ENCODE results near the gene MTERF4. TPM values are rescaled to one million over a fixed set of nuclear protein-coding genes. Genes with fewer than 3 reads are reported as not detected.

The MTERF4 gene
- total RNA-seq, 1 donor from 2014 or later, result 9.7 TPM

- no peak for TF ChIP-seq CTCF (conservative IDR thresholded peaks at IDR 0.05; ENCODE audit: low read depth, low read length)
- no peak for DNase-seq (ENCODE audit: low read depth)
- H3K4me3 ChIP-seq (ENCODE audit: low read depth, low read length), result no peak overlapping the region
Observed at GRCh38 chr2:241048149-241048948, 53.7 kb downstream of the MTERF4 start.

GRCh38 chr2:241047253-241048010 lies 54.7 kb downstream of the MTERF4 start:
- no peak for DNase-seq (ENCODE audit: low read depth)
- TF ChIP-seq CTCF (conservative IDR thresholded peaks at IDR 0.05; ENCODE audit: low read depth, low read length), result no peak
- no peak overlapping the region for H3K4me3 ChIP-seq (ENCODE audit: low read depth, low read length)

Other genes starting within 250 kb of the MTERF4 start
- not detected in 2 replicates for gene AGXT, start 233.5 kb downstream of the MTERF4 start, total RNA-seq
- gene MAB21L4, start 206.1 kb downstream of the MTERF4 start, total RNA-seq, result 0.43 and 0.81 TPM in 2 replicates
- not detected in 2 replicates for gene CROCC2, start 196.0 kb downstream of the MTERF4 start, total RNA-seq
- gene SNED1, start 103.7 kb downstream of the MTERF4 start, total RNA-seq, result 0.22 and 0.29 TPM in 2 replicates
- gene PASK, start 47.2 kb upstream of the MTERF4 start, total RNA-seq, result 10.0 and 15.5 TPM in 2 replicates
- 57.7 and 75.6 TPM in 2 replicates for gene PPP1R7, start 48.2 kb upstream of the MTERF4 start, total RNA-seq
- 1.2 and 2.8 TPM in 2 replicates for gene ANO7, start 86.4 kb upstream of the MTERF4 start, total RNA-seq
- 326 and 374 TPM in 2 replicates for gene HDLBP, start 213.4 kb upstream of the MTERF4 start, total RNA-seq
- 299 and 366 TPM in 2 replicates for gene SEPTIN2, start 213.6 kb upstream of the MTERF4 start, total RNA-seq

Data from epithelial cell of proximal tubule (primary cell).